Left lung (tissue), 10 donors: ENCODE measurements around the gene HPS1. TPM values are rescaled to one million over a fixed set of nuclear protein-coding genes. Genes with fewer than 3 reads are reported as not detected.

Experiments
- ATAC-seq: fragments of 200-7000 bp; cut with Tn5 transposase; one replicate; pipeline ENCODE4 v1.9.1; 2020; ENCODE audit warnings: moderate library complexity
- DNase-seq, 4 donors: peaks; one replicate each; pipeline ENCODE4 v3.0.0-alpha.2; 2013 to 2020
- H3K27ac ChIP-seq, 2 donors: fragments of 200-600 bp; sonication (generic) in 1 of 2; one replicate each; pipeline versions ENCODE4 v1.5.0 to v1.8.0; 2020 to 2021
- H3K27me3 ChIP-seq, 2 donors: fragments of 200-600 bp; sonication (generic) in 1 of 2; one replicate each; pipeline versions ENCODE4 v1.5.0 to v1.8.0; 2020 to 2021
- H3K36me3 ChIP-seq, 2 donors: fragments of 200-600 bp; sonication (generic) in 1 of 2; one replicate each; pipeline versions ENCODE4 v1.5.0 to v1.8.0; 2020 to 2021
- H3K4me1 ChIP-seq, 2 donors: fragments of 200-600 bp; one replicate each; pipeline ENCODE4 v1.8.0; 2021
- H3K4me3 ChIP-seq, 2 donors: fragments of 200-600 bp; sonication (generic) in 1 of 2; one replicate each; pipeline versions ENCODE4 v1.5.0 to v1.8.0; 2020 to 2021; ENCODE audit warnings: mild to moderate bottlenecking in 1 of 2
- H3K9me3 ChIP-seq, 2 donors: fragments of 200-600 bp; sonication (generic) in 1 of 2; one replicate each; pipeline versions ENCODE4 v1.5.0 to v1.8.0; 2020 to 2021
- CTCF ChIP-seq, 2 donors: fragments of 200-600 bp; sonication (generic) in 1 of 2; IDR thresholded peaks; one replicate each; pipeline versions ENCODE4 v1.5.0 to v1.8.0; 2021; ENCODE audit warnings: antibody characterized with exemption in 2 of 2
- intact Hi-C, 2 donors: fragments of 100-400 bp; cut with DNase I; formaldehyde crosslinking; loops; one replicate each; pipeline versions ENCODE4 v1.11.2 to v1.14.2; 2022
- polyA plus RNA-seq, 6 donors: library from polyadenylated mRNA; unstranded; fragments of 120-200 nt; gene quantifications; one replicate each; pipeline ENCODE4 v1.2.1, GENCODE V29; 2013; ENCODE audit not compliant: insufficient read length in 6 of 6
- total RNA-seq, 2 donors: library from RNA; stranded (reverse); fragmentation: NEBNext Ultra II Directional; extraction: Animal tissue kit (Norgen Biotek cat#: 25700); gene quantifications; one replicate each; pipeline ENCODE4 v1.2.1, GENCODE V29; 2021
- donor health status: DM: no; HTN: yes; CAD: no.
- donor health status: DM: no; HTN: no; CAD: no.

The HPS1 gene
- total and polyA plus RNA-seq, 8 donors = 32.1 to 95.0 (median 36.8) TPM

- ATAC-seq = no peak
- no peak for TF ChIP-seq CTCF (IDR thresholded peaks at IDR 0.05)
These were observed 46.3 kb downstream of the HPS1 start for GRCh38 chr10:98400482-98400881.

GRCh38 chr10:98399784-98400183, 47.0 kb downstream of the HPS1 start:
- Histone ChIP-seq H3K9me3 (no peaks in the 10 kb centered on the region), H3K4me1 (no peaks in the 10 kb centered on the region), H3K4me3 (no peak overlapping the region), H3K36me3 (peaks cover 0 to 11% of the 10 kb centered on the region in 2 donors), H3K27ac (no peak overlapping the region), H3K27me3 (no peaks in the 10 kb centered on the region)
- ATAC-seq = no peak
- no peak for DNase-seq
- intact Hi-C loops = no loop called here
- TF ChIP-seq CTCF (IDR thresholded peaks at IDR 0.05) = no peak

More at GRCh38 chr10:98400482-98400881, 46.3 kb downstream of the HPS1 start:
- Histone ChIP-seq H3K4me3 (no peak overlapping the region), H3K9me3 (no peaks in the 10 kb centered on the region), H3K27ac (no peak overlapping the region), H3K4me1 (no peaks in the 10 kb centered on the region), H3K36me3 (peaks cover 0 to 7% of the 10 kb centered on the region in 2 donors), H3K27me3 (no peaks in the 10 kb centered on the region)
- intact Hi-C loops = no loop called here
- DNase-seq = no peak

GRCh38 chr10:98397089-98397600, 49.6 kb downstream of the HPS1 start:
- H3K36me3 ChIP-seq = peaks cover 0 to 4% of the 10 kb centered on the region in 2 donors
- no peaks in the 10 kb centered on the region for H3K27me3 ChIP-seq
- intact Hi-C loops = no loop called here
- DNase-seq (no peak), ATAC-seq (no peak)
- H3K27ac ChIP-seq = no peak overlapping the region
- H3K4me3 ChIP-seq = no peak overlapping the region
- H3K9me3 ChIP-seq = no peaks in the 10 kb centered on the region
- H3K4me1 ChIP-seq = no peaks in the 10 kb centered on the region
- no peak for TF ChIP-seq CTCF (IDR thresholded peaks at IDR 0.05)

GRCh38 chr10:98396096-98397063, 50.4 kb downstream of the HPS1 start:
- intact Hi-C loops = no loop called here
- Histone ChIP-seq H3K27ac (no peak overlapping the region), H3K27me3 (no peaks in the 10 kb centered on the region), H3K36me3 (peaks cover 0 to 4% of the 10 kb centered on the region in 2 donors), H3K4me3 (no peak overlapping the region), H3K4me1 (no peaks in the 10 kb centered on the region), H3K9me3 (no peaks in the 10 kb centered on the region)
- ATAC-seq (no peak), DNase-seq (no peak)
- no peak for TF ChIP-seq CTCF (IDR thresholded peaks at IDR 0.05)

GRCh38 chr10:98394851-98395440, 51.8 kb downstream of the HPS1 start:
- Histone ChIP-seq H3K4me3 (no peak overlapping the region), H3K36me3 (peaks cover 0 to 4% of the 10 kb centered on the region in 2 donors), H3K27me3 (no peaks in the 10 kb centered on the region), H3K27ac (no peak overlapping the region), H3K9me3 (no peaks in the 10 kb centered on the region), H3K4me1 (peaks cover 0 to 4% of the 10 kb centered on the region in 2 donors)
- intact Hi-C loops = no loop called here
- no peak for DNase-seq
- peak; percentile 39 for ATAC-seq
- TF ChIP-seq CTCF (IDR thresholded peaks at IDR 0.05) = no peak
